ENCODE results near the gene FCHO2. TPM values are rescaled to one million over a fixed set of nuclear protein-coding genes. Genes with fewer than 3 reads are reported as not detected.

The FCHO2 gene
- total RNA-seq, 1 experiment from 2014 or later: 25.3 TPM

DNA sequence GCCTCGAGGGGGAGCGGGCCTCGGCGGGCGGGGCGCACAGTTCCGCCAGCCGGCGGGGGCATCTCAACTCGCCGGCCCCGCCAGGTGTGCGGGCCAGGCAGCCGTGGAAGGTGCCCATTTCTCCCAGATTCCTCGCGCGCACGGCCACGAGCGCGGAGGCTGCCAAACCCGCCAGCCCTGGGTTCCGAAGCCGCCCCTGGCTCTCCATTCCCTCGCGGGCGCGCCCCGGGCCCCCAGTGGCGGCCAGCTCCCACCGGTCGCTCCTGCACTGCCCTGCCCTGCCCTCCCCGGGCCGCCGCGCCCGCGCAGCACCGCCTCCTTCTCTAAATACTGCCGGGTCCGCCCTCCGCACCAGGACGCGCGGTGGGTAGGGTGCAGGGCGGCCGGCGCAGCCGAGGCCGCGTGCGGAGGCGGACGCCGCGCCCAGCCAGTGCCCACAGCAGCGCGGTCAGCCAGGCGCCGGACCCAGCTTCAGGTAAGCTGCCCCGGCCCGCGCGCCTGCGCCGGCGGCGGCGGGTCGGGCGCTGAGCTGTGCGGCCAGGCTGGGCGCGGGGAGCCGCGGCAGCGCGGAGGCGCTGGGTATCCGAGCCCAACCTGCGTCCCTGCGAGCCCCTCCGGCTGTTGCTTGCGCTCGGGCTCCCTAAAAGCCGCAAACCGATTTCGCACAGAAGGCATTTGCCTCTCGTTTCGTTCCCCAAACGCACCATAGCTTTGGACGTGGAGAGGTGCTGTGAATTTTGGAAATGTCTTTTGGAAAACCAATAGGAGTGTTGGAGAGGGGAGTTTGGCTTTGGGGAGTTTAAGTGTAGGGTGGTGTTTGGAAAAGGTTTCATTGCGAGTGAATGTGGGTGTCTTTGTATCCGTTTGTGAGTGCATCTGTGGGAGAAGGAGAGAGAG, 164.6 kb downstream of the FCHO2 start, which contains the start of gene TMEM171:
Gene TMEM171 (plus strand): TSS at position 354 of the 897 bp plus-strand sequence. CDS start 2,799 bp downstream, outside the sequence.
- ChIA-PET CTCF (no interaction called here), POLR2A (interaction anchor here (0.7 kb wide), 1 partner anchor 28 kb away, joined by 3 read pairs; no protein-coding TSS in a partner anchor)
- H3K36me3 ChIP-seq (ENCODE audit: control insufficient read depth, insufficient read depth, low read length): no peaks in the 10 kb centered on the region
- no peaks in the 10 kb centered on the region; the same call in 1 of the 2 replicates for H3K27me3 ChIP-seq (ENCODE audit: control insufficient read depth, insufficient read depth, low read length)
- DNase-seq (ENCODE audit: low read depth, low spot score): no peak
- no peaks in the 10 kb centered on the region for H3K9me3 ChIP-seq (ENCODE audit: control insufficient read depth, insufficient read depth, low read depth, low read length)
- BruUV-seq (replicated peaks): no TSS peak
- H3K27ac ChIP-seq (ENCODE audit: low read length): peak within 1 kb of the TSS; percentile 36; the same call in 1 of the 2 replicates
- intact Hi-C loops (cut with micrococcal nuclease; ENCODE audit: unreplicated experiment): no loop called here
- peak within 1 kb of the TSS; percentile 49 to 71 for H3K4me3 ChIP-seq (ENCODE audit: low read depth in 2 of 2, low read length in 2 of 2)
- ATAC-seq: peak; percentile 91
- H3K4me1 ChIP-seq (ENCODE audit: control insufficient read depth, insufficient read depth, low read length): peaks cover 6% of the 10 kb centered on the region; the same call in 1 of the 2 replicates
- in situ Hi-C loops (cut with HindIII; ENCODE audit: low pct_unique_long_range_greater_than_20kb, low sequenced_read_pairs): no loop called here
- TF ChIP-seq SIN3A (IDR thresholded peaks at IDR 0.05; ENCODE audit: borderline replicate concordance, insufficient read depth, low read depth, low read length): peak; percentile 29; the same call in 1 of the 2 replicates
- TF ChIP-seq, protein P1, sequence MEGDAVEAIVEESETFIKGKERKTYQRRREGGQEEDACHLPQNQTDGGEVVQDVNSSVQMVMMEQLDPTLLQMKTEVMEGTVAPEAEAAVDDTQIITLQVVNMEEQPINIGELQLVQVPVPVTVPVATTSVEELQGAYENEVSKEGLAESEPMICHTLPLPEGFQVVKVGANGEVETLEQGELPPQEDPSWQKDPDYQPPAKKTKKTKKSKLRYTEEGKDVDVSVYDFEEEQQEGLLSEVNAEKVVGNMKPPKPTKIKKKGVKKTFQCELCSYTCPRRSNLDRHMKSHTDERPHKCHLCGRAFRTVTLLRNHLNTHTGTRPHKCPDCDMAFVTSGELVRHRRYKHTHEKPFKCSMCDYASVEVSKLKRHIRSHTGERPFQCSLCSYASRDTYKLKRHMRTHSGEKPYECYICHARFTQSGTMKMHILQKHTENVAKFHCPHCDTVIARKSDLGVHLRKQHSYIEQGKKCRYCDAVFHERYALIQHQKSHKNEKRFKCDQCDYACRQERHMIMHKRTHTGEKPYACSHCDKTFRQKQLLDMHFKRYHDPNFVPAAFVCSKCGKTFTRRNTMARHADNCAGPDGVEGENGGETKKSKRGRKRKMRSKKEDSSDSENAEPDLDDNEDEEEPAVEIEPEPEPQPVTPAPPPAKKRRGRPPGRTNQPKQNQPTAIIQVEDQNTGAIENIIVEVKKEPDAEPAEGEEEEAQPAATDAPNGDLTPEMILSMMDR (IDR thresholded peaks at IDR 0.05): no peak

DNA sequence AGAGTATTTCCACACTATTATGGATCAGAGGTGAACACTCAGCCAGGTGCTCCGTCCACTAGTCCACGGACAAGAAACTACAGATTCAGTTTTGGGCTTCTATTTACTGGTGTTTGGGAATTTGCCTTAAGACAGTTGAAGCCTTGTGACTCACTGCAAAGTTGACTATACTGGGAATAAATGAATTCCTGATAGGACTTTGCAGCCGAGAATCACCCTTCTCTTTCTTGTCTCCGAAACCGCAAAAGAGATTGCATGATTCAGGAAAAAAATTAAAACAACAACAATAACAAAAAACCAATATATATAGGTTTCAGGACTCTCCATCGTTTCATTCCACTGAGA, 165.2 kb downstream of the FCHO2 start:
- no peaks in the 10 kb centered on the region for H3K36me3 ChIP-seq (ENCODE audit: control insufficient read depth, insufficient read depth, low read length)
- in situ Hi-C loops (cut with HindIII; ENCODE audit: low pct_unique_long_range_greater_than_20kb, low sequenced_read_pairs): no loop called here
- ATAC-seq (no peak), DNase-seq (ENCODE audit: low read depth, low spot score) (no peak)
- CTCF ChIA-PET: no interaction called here
- 0 out of 2 replicates have a peak overlapping the region, but pooled peaks have one; percentile 36 for H3K27ac ChIP-seq (ENCODE audit: low read length)
- H3K27me3 ChIP-seq (ENCODE audit: control insufficient read depth, insufficient read depth, low read length): no peaks in the 10 kb centered on the region; the same call in 1 of the 2 replicates
- no peaks in the 10 kb centered on the region for H3K9me3 ChIP-seq (ENCODE audit: control insufficient read depth, insufficient read depth, low read depth, low read length)
- intact Hi-C loops (cut with micrococcal nuclease; ENCODE audit: unreplicated experiment): no loop called here
- POLR2A ChIA-PET: interaction anchor here (0.7 kb wide), 1 partner anchor 27 kb away, joined by 3 read pairs; no protein-coding TSS in a partner anchor
- H3K4me3 ChIP-seq (ENCODE audit: low read depth in 2 of 2, low read length in 2 of 2): peak overlapping the region; percentile 49 to 71
- TF ChIP-seq, protein P2, sequence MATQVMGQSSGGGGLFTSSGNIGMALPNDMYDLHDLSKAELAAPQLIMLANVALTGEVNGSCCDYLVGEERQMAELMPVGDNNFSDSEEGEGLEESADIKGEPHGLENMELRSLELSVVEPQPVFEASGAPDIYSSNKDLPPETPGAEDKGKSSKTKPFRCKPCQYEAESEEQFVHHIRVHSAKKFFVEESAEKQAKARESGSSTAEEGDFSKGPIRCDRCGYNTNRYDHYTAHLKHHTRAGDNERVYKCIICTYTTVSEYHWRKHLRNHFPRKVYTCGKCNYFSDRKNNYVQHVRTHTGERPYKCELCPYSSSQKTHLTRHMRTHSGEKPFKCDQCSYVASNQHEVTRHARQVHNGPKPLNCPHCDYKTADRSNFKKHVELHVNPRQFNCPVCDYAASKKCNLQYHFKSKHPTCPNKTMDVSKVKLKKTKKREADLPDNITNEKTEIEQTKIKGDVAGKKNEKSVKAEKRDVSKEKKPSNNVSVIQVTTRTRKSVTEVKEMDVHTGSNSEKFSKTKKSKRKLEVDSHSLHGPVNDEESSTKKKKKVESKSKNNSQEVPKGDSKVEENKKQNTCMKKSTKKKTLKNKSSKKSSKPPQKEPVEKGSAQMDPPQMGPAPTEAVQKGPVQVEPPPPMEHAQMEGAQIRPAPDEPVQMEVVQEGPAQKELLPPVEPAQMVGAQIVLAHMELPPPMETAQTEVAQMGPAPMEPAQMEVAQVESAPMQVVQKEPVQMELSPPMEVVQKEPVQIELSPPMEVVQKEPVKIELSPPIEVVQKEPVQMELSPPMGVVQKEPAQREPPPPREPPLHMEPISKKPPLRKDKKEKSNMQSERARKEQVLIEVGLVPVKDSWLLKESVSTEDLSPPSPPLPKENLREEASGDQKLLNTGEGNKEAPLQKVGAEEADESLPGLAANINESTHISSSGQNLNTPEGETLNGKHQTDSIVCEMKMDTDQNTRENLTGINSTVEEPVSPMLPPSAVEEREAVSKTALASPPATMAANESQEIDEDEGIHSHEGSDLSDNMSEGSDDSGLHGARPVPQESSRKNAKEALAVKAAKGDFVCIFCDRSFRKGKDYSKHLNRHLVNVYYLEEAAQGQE (IDR thresholded peaks at IDR 0.05; ENCODE audit: insufficient read depth in 1 of 2, low read depth in 2 of 2, low read length in 1 of 2): no peak
- TF ChIP-seq, protein P1 (IDR thresholded peaks at IDR 0.05): no peak
- no peak for TF ChIP-seq TCF7L2 (IDR thresholded peaks at IDR 0.05; ENCODE audit: low read depth, low read length)
- no peak for TF ChIP-seq SIN3A (IDR thresholded peaks at IDR 0.05; ENCODE audit: borderline replicate concordance, insufficient read depth, low read depth, low read length)
- no peak for TF ChIP-seq POLR2AphosphoS5 (IDR thresholded peaks at IDR 0.05; ENCODE audit: low read depth, low read length)
- TSS peak; percentile 58 for BruUV-seq (replicated peaks)
- H3K4me1 ChIP-seq (ENCODE audit: control insufficient read depth, insufficient read depth, low read length): peaks cover 6% of the 10 kb centered on the region; the same call in 1 of the 2 replicates

All from Panc1 (cell line).